ENCODE measurements around the gene ARMC7. TPM values are rescaled to one million over a fixed set of nuclear protein-coding genes. Genes with fewer than 3 reads are reported as not detected.
A peak's percentile ranks its signal among the peaks of the same experiment; 100 is the strongest.
"Not testable (repeated sequence)": the region's sequence is repeated elsewhere in the genome, so short reads cannot be mapped to it uniquely, and the experiment has no call there.

Gene ARMC7
- 18.9 TPM for polyA plus RNA-seq (2012; ENCODE audit: insufficient read depth, insufficient read length)

DNA sequence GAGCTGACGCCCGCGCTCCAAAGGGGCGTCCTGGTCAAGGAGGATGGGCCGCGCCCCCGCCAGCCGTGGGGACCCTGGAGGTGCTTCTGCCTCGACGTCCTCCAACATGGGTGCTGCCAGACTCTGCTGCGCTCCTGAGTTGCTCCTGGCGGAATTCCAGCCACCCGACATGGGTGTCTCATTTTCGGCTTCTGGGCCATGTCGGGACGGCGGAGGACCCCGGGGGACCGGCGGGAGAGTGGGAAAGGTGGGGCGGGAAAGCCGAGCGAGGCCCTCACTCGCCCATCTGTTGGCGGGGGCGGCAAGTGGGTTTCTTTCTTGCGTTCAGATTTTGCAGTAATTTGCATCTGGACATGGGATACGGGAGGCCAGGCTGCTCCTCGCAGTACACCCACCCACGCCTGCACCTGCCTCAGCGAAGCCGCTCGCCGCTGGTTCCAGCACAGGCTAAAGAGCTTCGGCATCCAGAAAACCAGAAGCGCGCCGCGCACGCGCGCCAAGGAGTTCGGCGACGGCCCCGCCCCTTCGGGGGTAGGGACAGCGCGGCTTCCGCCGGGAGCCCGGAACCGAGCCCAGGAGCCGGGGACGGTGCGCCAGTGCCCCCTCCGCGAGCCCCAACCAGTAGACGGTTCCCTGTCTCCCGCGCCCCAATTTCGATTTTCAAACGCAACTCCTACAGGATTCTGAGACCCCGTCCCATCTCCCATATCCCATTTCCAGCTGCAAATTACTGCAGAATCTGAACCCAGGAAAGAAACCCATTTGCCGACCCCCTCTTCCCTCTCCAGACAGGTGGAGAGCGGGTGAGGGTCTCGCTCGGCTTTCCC, at the start of gene ARMC7:
TSS of gene ARMC7 (plus strand) at position 563 of the 827 bp plus-strand sequence. CDS start 320 bp downstream, outside the sequence.
- peak within 1 kb of the TSS; percentile 84 for H3K4me3 ChIP-seq (ENCODE audit: low read length)
- peak; percentile 77 for DNase-seq (ENCODE audit: low read depth, low spot score)

DNA sequence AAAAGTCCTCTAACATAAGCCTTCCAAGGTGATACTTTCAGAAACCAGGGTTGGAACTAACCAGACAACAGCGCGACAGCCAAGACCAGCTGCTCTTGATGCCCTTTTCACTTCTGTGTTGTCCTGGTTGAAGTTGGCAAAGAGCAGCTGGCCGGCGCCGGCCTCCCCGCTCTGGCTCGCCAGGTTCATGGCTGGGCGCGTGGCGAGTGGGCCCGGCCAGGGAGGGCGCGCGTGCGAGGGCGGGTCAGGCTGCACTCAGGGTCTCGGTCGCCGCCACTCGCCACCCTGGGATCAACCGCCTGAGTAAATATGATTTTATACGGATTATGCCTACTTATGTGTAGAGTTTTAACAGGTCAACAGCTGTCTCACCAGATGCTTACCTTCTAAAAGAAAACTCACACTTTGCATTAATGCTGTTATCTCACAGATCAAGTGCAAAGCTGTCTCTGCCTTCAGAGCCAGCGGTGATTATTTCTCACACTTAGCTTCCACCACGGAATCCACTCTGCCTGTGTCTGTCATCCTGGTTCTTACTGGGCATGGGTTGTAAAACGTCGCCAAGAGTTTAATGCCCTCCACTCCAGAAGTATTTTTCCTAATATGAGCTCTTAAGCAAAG, 49.2 kb upstream of the ARMC7 start:
- no peak overlapping the region for H3K4me3 ChIP-seq (ENCODE audit: low read length)
- DNase-seq (ENCODE audit: low read depth, low spot score), result no peak

GRCh38 chr17:75061055-75061438, 48.7 kb upstream of the ARMC7 start:
- no peak for DNase-seq (ENCODE audit: low read depth, low spot score)
- H3K4me3 ChIP-seq (ENCODE audit: low read length), result no peak overlapping the region

DNA sequence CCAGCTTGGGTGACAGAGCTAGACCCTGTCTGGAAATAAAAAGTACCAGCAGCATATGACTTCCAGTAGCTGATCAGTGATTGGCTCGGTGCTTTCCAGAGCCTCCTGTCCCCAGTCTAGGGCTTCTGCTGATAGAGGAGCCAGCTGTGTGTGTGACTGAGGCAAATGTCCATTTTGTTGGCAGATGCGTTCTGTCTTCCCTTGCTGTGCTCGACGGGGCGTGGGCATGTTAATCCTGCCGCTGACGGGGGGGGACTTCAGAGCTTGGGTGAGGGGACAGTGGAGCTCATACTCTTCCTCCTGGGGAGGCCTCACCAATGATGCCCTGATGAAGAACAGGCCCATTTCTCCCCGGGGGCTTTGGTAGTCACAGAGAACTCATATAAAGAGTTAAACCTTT, 48.2 kb upstream of the ARMC7 start:
- no peak overlapping the region for H3K4me3 ChIP-seq (ENCODE audit: low read length)
- DNase-seq (ENCODE audit: low read depth, low spot score), result no peak

DNA sequence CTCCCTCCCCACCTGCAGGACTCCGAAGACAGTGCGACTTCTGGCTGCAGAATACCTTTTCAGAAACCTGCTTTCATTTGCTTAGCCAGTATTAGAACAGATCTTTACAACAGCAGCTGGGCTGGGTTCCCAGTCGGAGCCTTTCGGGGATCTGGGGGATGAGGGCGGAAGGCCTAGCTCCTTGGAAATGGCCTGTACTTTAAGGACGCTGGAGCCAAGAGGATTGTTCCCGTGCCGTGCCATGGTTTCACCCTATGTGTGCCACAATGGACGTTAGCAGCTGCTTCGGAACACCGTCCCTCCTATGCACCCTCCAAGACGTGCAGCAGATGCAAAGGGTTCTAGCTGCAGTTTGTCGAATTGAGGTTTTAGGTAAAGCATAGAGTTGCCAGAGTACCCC, 46.6 kb upstream of the ARMC7 start:
- no peak for DNase-seq (ENCODE audit: low read depth, low spot score)

GRCh38 chr17:75063626-75064025, 46.1 kb upstream of the ARMC7 start:
- no peak for DNase-seq (ENCODE audit: low read depth, low spot score)
- H3K4me3 ChIP-seq (ENCODE audit: low read length), result no peak overlapping the region

More for the DNA sequence above, 46.6 kb upstream of the ARMC7 start:
- H3K4me3 ChIP-seq (ENCODE audit: low read length), result no peak overlapping the region

GRCh38 chr17:75064040-75064439, 45.7 kb upstream of the ARMC7 start:
- H3K4me3 ChIP-seq (ENCODE audit: low read length), result no peak overlapping the region
- DNase-seq (ENCODE audit: low read depth, low spot score), result no peak

- no peak overlapping the region for H3K4me3 ChIP-seq (ENCODE audit: low read length)
- no peak for DNase-seq (ENCODE audit: low read depth, low spot score)
Observed at GRCh38 chr17:75064460-75064859, 45.3 kb upstream of the ARMC7 start.

GRCh38 chr17:75064867-75065561, 44.8 kb upstream of the ARMC7 start:
- no peak for DNase-seq (ENCODE audit: low read depth, low spot score)
- H3K4me3 ChIP-seq (ENCODE audit: low read length), result no peak overlapping the region

GRCh38 chr17:75065562-75066151, 44.1 kb upstream of the ARMC7 start:
- no peak overlapping the region for H3K4me3 ChIP-seq (ENCODE audit: low read length)
- no peak for DNase-seq (ENCODE audit: low read depth, low spot score)

GRCh38 chr17:75067856-75068255, 41.9 kb upstream of the ARMC7 start:
- peak; percentile 83 for DNase-seq (ENCODE audit: low read depth, low spot score)
- 0 out of 2 replicates have a peak overlapping the region, but pooled peaks have one; percentile 9 for H3K4me3 ChIP-seq (ENCODE audit: low read length)

- H3K4me3 ChIP-seq (ENCODE audit: low read length), result no peak overlapping the region
- no peak for DNase-seq (ENCODE audit: low read depth, low spot score)
Observed at GRCh38 chr17:75068750-75069149, 41.0 kb upstream of the ARMC7 start.

DNA sequence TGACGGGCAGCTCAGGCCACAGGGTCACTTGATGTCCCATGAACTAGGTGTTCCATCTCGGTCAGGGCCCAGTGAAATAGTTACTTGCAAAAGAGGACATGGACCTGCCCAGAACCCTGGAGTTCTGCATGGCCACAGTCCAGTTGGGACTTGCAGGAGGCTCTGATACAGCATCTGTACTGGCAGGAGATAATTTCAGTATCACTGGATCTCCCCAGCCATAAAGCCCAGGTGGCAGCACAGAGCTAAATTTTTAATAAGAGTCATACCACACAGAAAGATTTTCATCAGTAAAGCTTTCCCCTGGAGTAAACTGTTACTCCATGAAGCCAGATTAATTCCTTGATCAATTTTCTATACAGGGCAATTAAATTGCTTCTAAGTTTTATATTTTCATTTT, 40.0 kb upstream of the ARMC7 start:
- H3K4me3 ChIP-seq (ENCODE audit: low read length), result no peak overlapping the region
- no peak for DNase-seq (ENCODE audit: low read depth, low spot score)

DNA sequence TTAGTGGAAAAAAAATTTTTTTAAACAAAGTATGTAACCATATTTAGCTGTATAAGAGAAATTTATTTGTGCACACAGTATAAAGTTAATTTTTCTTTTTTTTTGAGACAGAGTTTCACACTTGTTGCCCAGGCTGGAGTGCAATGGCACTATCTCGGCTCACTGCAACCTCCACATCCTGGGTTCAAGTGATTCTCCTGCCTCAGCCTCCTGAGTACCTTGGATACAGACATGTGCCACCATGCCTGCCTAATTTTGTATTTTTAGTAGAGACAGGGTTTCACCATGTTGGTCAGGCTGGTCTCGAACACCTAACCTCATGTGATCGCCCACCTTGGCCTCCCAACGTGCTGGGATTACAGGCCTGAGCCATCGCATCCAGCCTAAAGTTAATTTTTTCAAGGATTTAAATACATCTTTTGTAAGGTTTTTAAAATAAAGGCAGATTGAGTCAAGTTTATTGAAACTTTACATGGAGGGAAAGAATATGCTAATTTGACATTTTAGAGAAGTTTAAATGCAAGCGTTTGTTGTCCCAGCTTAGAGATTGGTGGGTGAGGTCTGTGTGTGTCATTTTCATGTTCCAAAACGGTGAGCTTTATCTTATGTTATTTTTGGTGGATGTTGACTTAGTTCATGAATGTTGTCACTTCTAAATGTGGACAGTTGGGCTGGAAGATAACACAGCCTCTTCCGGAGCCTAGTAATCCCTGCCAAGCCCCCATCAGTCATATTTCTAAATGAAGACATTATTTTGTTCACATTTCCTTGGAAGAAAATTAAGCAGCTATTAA, 38.1 kb upstream of the ARMC7 start:
- not testable (repeated sequence) for H3K4me3 ChIP-seq (ENCODE audit: low read length); DNase-seq (ENCODE audit: low read depth, low spot score)

- not testable (repeated sequence) for DNase-seq (ENCODE audit: low read depth, low spot score); H3K4me3 ChIP-seq (ENCODE audit: low read length)
Observed at GRCh38 chr17:75072909-75073308, 36.9 kb upstream of the ARMC7 start.

- no peak overlapping the region for H3K4me3 ChIP-seq (ENCODE audit: low read length)
- DNase-seq (ENCODE audit: low read depth, low spot score), result no peak
Observed at GRCh38 chr17:75073618-75074047, 36.1 kb upstream of the ARMC7 start.

DNA sequence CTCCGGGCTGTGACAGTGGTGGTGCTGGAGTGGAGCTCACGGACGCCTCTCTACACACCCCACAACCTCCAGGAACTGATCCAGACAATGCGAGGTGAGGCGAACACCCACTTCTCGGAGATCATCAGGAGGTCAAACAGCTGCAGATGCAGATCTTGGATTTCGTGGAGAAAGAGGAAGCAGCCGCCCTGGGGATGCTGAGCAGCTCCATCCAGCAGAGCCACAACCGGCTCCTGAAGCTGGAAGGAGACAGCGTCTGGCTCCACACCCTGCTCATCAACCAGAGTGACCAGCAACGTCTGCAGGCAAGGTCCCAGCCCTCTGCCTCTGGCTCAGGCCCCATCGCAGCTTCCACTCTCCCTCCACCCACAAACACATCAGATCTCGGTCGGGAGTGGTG, 35.2 kb upstream of the ARMC7 start:
- no peak for DNase-seq (ENCODE audit: low read depth, low spot score)
- no peak overlapping the region for H3K4me3 ChIP-seq (ENCODE audit: low read length)

DNA sequence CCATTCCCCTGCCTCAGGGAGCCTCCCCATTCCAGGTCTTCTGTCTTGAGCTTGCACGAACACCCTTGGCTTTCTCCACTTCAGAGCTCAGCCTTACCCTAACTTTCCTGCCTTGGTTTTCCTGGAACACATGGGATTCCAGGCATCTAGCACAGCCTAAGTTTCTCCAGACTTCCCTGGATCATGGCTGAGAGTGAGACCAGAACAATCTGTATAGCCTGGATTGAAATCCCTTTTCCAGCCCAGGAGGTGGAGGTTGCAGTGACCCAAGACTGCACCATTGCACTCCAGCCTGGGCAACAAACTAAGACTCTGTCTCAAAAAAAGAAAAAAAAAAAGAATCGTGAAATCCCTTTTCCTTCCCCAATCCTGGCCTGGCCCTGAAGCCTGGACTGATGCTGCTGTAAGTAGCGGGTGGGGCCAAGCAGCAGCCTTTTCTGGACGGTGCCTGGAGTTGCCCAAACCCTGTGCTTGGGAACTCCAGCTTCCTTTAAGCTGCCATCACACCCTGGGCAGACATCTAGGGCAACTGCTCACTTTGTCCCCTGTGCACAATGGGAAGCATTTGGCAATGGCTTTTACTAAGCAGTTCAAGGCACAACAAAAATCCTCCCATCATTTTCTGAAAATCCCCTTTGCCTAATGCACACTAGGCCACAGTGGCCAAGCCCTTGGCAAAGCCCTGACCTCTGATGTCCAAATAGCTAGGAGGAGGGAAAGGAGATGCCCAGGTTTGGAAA, 34.0 kb upstream of the ARMC7 start:
- DNase-seq (ENCODE audit: low read depth, low spot score), result no peak

More for the DNA sequence above, 34.0 kb upstream of the ARMC7 start:
- H3K4me3 ChIP-seq (ENCODE audit: low read length), result no peak overlapping the region
